Measurements from ENCODE around the gene NYAP2. TPM values are rescaled to one million over a fixed set of nuclear protein-coding genes. Genes with fewer than 3 reads are reported as not detected.

NYAP2 gene
- total and polyA plus RNA-seq, 2 of the 4 experiments (the other 2 are of a cell fraction), result not detected

DNA sequence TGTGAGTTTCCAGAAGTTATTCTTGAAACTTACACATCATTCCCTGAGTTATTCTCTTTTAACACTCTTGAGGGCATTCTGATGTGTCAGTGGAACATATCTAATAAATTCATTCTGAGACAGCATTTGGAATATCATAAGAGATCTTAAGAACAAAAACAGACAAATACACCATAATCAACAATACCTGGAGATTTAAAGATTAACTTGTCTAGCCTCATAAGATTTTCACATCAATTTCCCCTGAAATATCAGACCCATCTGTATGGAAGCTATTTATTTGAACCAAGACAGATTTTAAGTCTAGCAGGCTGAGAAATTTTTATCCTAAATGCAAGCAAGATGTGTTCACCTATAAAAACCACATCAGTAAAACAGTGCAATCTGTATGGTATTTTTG lies 181.6 kb downstream of the NYAP2 start:
- Histone ChIP-seq H3K23ac (ENCODE audit: low read depth, low read length) (no peak overlapping the region), H2BK15ac (ENCODE audit: low read depth, low read length) (no peak overlapping the region), H2AK9ac (replicated peaks; ENCODE audit: low read depth, low read length, poor library complexity) (no peak overlapping the region), H4K20me1 (ENCODE audit: insufficient read depth, low read length) (no peaks in the 10 kb centered on the region), H3K27me3 (ENCODE audit: control insufficient read depth, insufficient read depth, low read length) (no peaks in the 10 kb centered on the region), H4K8ac (ENCODE audit: low read depth in 2 of 2, low read length in 2 of 2) (no peak overlapping the region), H3K4ac (ENCODE audit: low read depth, low read length) (no peak overlapping the region), H3K4me2 (ENCODE audit: low read depth, low read length) (no peak overlapping the region), H2AFZ (replicated peaks; ENCODE audit: low read length, poor library complexity) (no peak overlapping the region), H2BK120ac (ENCODE audit: low read depth, low read length) (no peak overlapping the region), H3K4me1 (ENCODE audit: control insufficient read depth, insufficient read depth, low read length) (no peaks in the 10 kb centered on the region), H3K9ac (ENCODE audit: low read depth, low read length) (no peak overlapping the region), H4K91ac (ENCODE audit: insufficient read depth, low read depth, low read length) (no peak overlapping the region), H3K9me3 (ENCODE audit: control insufficient read depth, insufficient read depth, low read length) (no peaks in the 10 kb centered on the region), H3K18ac (ENCODE audit: low read depth, low read length) (no peak overlapping the region), H3K27ac (ENCODE audit: insufficient read depth, low read length) (no peak overlapping the region), H3K56ac (ENCODE audit: extremely low read depth, insufficient read depth, low read length) (no peak overlapping the region), H3K9me1 (ENCODE audit: insufficient read depth, low read length) (no peaks in the 10 kb centered on the region), H2BK5ac (ENCODE audit: low read depth, low read length, poor library complexity, severe bottlenecking) (no peak overlapping the region), H3K79me1 (ENCODE audit: low read depth in 1 of 2, low read length in 2 of 2) (no peaks in the 10 kb centered on the region), H2AK5ac (ENCODE audit: low read depth, low read length) (no peak overlapping the region), H2BK20ac (ENCODE audit: low read depth, low read length) (no peak overlapping the region), H3K36me3 (ENCODE audit: control insufficient read depth, insufficient read depth, low read length) (no peaks in the 10 kb centered on the region), H4K5ac (ENCODE audit: low read depth, low read length) (no peak overlapping the region), H3K4me3 (ENCODE audit: insufficient read depth, low read depth, low read length) (no peak overlapping the region), H3K14ac (replicated peaks; ENCODE audit: low read depth, low read length) (no peak overlapping the region)
- POLR2A ChIA-PET (ENCODE audit: unreplicated experiment), result no interaction called here
- dilution Hi-C loops (cut with HindIII; ENCODE audit: low sequenced_read_pairs, unreplicated experiment) (no loop called here), intact Hi-C loops (cut with micrococcal nuclease) (no loop called here), in situ Hi-C loops (cut with MboI; ENCODE audit: low sequenced_read_pairs) (no loop called here)
- ATAC-seq (ENCODE audit: low read depth) (no peak), DNase-seq (no peak)
- TF ChIP-seq RAD21 (IDR thresholded peaks at IDR 0.05; ENCODE audit: low read length) (no peak), NFE2L2 (IDR thresholded peaks at IDR 0.05; ENCODE audit: low read depth, low read length) (no peak), MAZ (IDR thresholded peaks at IDR 0.05; ENCODE audit: borderline replicate concordance, low read depth, low read length) (no peak), FOS (IDR thresholded peaks at IDR 0.05; ENCODE audit: low read depth, low read length) (no peak), POLR2A (IDR thresholded peaks at IDR 0.05; ENCODE audit: low read depth, low read length) (no peak), BHLHE40 (IDR thresholded peaks at IDR 0.05; ENCODE audit: low read depth, low read length) (no peak), CEBPB (IDR thresholded peaks at IDR 0.05; ENCODE audit: low read depth, low read length) (no peak), RFX5 (IDR thresholded peaks at IDR 0.05; ENCODE audit: low read depth, low read length) (no peak), CHD1 (IDR thresholded peaks at IDR 0.05; ENCODE audit: low read depth, low read length) (no peak), ELK1 (IDR thresholded peaks at IDR 0.05; ENCODE audit: borderline replicate concordance, low read depth, low read length) (no peak), SMC3 (IDR thresholded peaks at IDR 0.05; ENCODE audit: low read depth, low read length) (no peak), RCOR1 (IDR thresholded peaks at IDR 0.05; ENCODE audit: insufficient replicate concordance, low read length) (no peak), MXI1 (IDR thresholded peaks at IDR 0.05; ENCODE audit: borderline replicate concordance, low read depth, low read length) (no peak), MAFK (IDR thresholded peaks at IDR 0.05; ENCODE audit: low read depth, low read length) (no peak), USF2 (IDR thresholded peaks at IDR 0.05; ENCODE audit: low read depth, low read length) (no peak)
- TF ChIP-seq, protein P1, sequence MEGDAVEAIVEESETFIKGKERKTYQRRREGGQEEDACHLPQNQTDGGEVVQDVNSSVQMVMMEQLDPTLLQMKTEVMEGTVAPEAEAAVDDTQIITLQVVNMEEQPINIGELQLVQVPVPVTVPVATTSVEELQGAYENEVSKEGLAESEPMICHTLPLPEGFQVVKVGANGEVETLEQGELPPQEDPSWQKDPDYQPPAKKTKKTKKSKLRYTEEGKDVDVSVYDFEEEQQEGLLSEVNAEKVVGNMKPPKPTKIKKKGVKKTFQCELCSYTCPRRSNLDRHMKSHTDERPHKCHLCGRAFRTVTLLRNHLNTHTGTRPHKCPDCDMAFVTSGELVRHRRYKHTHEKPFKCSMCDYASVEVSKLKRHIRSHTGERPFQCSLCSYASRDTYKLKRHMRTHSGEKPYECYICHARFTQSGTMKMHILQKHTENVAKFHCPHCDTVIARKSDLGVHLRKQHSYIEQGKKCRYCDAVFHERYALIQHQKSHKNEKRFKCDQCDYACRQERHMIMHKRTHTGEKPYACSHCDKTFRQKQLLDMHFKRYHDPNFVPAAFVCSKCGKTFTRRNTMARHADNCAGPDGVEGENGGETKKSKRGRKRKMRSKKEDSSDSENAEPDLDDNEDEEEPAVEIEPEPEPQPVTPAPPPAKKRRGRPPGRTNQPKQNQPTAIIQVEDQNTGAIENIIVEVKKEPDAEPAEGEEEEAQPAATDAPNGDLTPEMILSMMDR (conservative IDR thresholded peaks at IDR 0.05; ENCODE audit: low read depth, low read length), result no peak
- CTCF ChIA-PET, result no interaction called here
- no TSS peak for BruUV-seq (replicated peaks)
